ENCODE results near the gene MCF2L. TPM values are rescaled to one million over a fixed set of nuclear protein-coding genes. Genes with fewer than 3 reads are reported as not detected.

MCF2L gene
- total RNA-seq, 1 donor from 2014 or later = 69.7 TPM

- no peak overlapping the region for H3K4me3 ChIP-seq
- intact Hi-C loops (cut with DNase I) = no loop called here
- ATAC-seq (no peak), DNase-seq (no peak)
- no peaks in the 10 kb centered on the region for H3K9me3 ChIP-seq
- H3K27ac ChIP-seq = no peak overlapping the region
- no peak for TF ChIP-seq CTCF (IDR thresholded peaks at IDR 0.05)
- H3K4me1 ChIP-seq = peaks cover 5% of the 10 kb centered on the region
- peaks cover 6% of the 10 kb centered on the region for H3K27me3 ChIP-seq
- H3K36me3 ChIP-seq = no peaks in the 10 kb centered on the region
These were observed 146.6 kb downstream of the MCF2L start for GRCh38 chr13:113115363-113116205.

- H3K4me3 ChIP-seq = no peak overlapping the region
- H3K9me3 ChIP-seq = no peaks in the 10 kb centered on the region
- intact Hi-C loops (cut with DNase I) = no loop called here
- no peaks in the 10 kb centered on the region for H3K27me3 ChIP-seq
- ATAC-seq = no peak
- H3K36me3 ChIP-seq = no peaks in the 10 kb centered on the region
- no peak for DNase-seq
- no peak overlapping the region for H3K27ac ChIP-seq
- no peak for TF ChIP-seq CTCF (IDR thresholded peaks at IDR 0.05)
- no peaks in the 10 kb centered on the region for H3K4me1 ChIP-seq
These were observed 147.3 kb downstream of the MCF2L start for GRCh38 chr13:113116206-113116800.

- Histone ChIP-seq H3K27ac (no peak overlapping the region), H3K36me3 (no peaks in the 10 kb centered on the region), H3K9me3 (no peaks in the 10 kb centered on the region), H3K4me1 (no peaks in the 10 kb centered on the region), H3K27me3 (no peaks in the 10 kb centered on the region), H3K4me3 (no peak overlapping the region)
- DNase-seq (no peak), ATAC-seq (no peak)
- TF ChIP-seq CTCF (IDR thresholded peaks at IDR 0.05) = no peak
- intact Hi-C loops (cut with DNase I) = no loop called here
These were observed 147.9 kb downstream of the MCF2L start for GRCh38 chr13:113116871-113117271.

GRCh38 chr13:113117335-113117872 lies 148.4 kb downstream of the MCF2L start:
- Histone ChIP-seq H3K4me3 (no peak overlapping the region), H3K27ac (no peak overlapping the region), H3K36me3 (no peaks in the 10 kb centered on the region), H3K9me3 (no peaks in the 10 kb centered on the region), H3K27me3 (no peaks in the 10 kb centered on the region), H3K4me1 (no peaks in the 10 kb centered on the region)
- DNase-seq (no peak), ATAC-seq (no peak)
- intact Hi-C loops (cut with DNase I) = no loop called here
- no peak for TF ChIP-seq CTCF (IDR thresholded peaks at IDR 0.05)

- Histone ChIP-seq H3K4me3 (no peak overlapping the region), H3K36me3 (no peaks in the 10 kb centered on the region), H3K4me1 (no peaks in the 10 kb centered on the region), H3K27ac (no peak overlapping the region), H3K9me3 (no peaks in the 10 kb centered on the region), H3K27me3 (no peaks in the 10 kb centered on the region)
- intact Hi-C loops (cut with DNase I) = no loop called here
- no peak for TF ChIP-seq CTCF (IDR thresholded peaks at IDR 0.05)
- no peak for DNase-seq
- ATAC-seq = no peak
These were observed 148.9 kb downstream of the MCF2L start for GRCh38 chr13:113117911-113118260.
